Stomach (tissue), 9 donors: ENCODE results near the gene RAC2. TPM values are rescaled to one million over a fixed set of nuclear protein-coding genes. Genes with fewer than 3 reads are reported as not detected.

Source experiments
- DNase-seq, 2 donors: peaks; one replicate each; pipeline versions ENCODE4 v3.0.0 to v3.0.0-alpha.2; 2013 to 2019
- H3K27ac ChIP-seq, 5 donors: fragments of 200-600 bp in 4 of 5; sonication (generic) in 4 of 5; one replicate each; pipeline ENCODE4 v1.5.1; 2013 to 2019; ENCODE audit warnings: mild to moderate bottlenecking in 1 of 5, moderate library complexity in 1 of 5
- H3K27me3 ChIP-seq, 3 donors: fragments of 200-600 bp; sonication (generic); one replicate each; pipeline ENCODE4 v1.5.1; 2017 to 2019; ENCODE audit warnings: mixed run types in 1 of 3
- H3K36me3 ChIP-seq, 4 donors: fragments of 200-600 bp; sonication (generic); 1 replicate in 3 of 4; 2 replicates in 1 of 4; pipeline ENCODE4 v1.5.1; 2016 to 2019
- H3K4me1 ChIP-seq, 4 donors: fragments of 200-600 bp; sonication (generic); one replicate each; pipeline ENCODE4 v1.5.1; 2016 to 2019
- H3K4me3 ChIP-seq, 4 donors: fragments of 200-600 bp; sonication (generic) in 3 of 4; one replicate each; pipeline ENCODE4 v1.5.1; 2016 to 2019; ENCODE audit warnings: mild to moderate bottlenecking in 1 of 4
- H3K9me3 ChIP-seq, 4 donors: fragments of 200-600 bp; sonication (generic); one replicate each; pipeline ENCODE4 v1.5.1; 2016 to 2019
- EP300 ChIP-seq: sonication (generic); formaldehyde crosslinking; IDR thresholded peaks from one replicate; pipeline ENCODE4 v1.6.1; 2017; ENCODE audit warnings: antibody characterized with exemption
- POLR2A ChIP-seq, 4 donors: fragments of 450-650 bp; IDR thresholded peaks; one replicate each; pipeline ENCODE4 v1.6.1; 2016; ENCODE audit warnings: antibody characterized with exemption in 4 of 4, control low read depth in 2 of 4, mild to moderate bottlenecking in 1 of 4, moderate library complexity in 1 of 4
- POLR2AphosphoS5 ChIP-seq, 3 donors: sonication (generic); formaldehyde crosslinking; IDR thresholded peaks; one replicate each; pipeline ENCODE4 v1.6.1; 2016; ENCODE audit warnings: antibody characterized with exemption in 3 of 3
- WGBS, 5 donors: extraction: QIAGEN DNeasy Blood & Tissue Kit in 3 of 5; methylation state at CpG; one replicate each; pipeline versions ENCODE4 v1.1.5 to v1.1.7; 2013 to 2018; 5-methylcytosine and 5-hydroxymethylcytosine counted together
- intact Hi-C: fragments of 100-400 bp; cut with DNase I; formaldehyde crosslinking; loops from one replicate; pipeline ENCODE4 v1.15.1; 2023; ENCODE audit warnings: low total_unique reads
- polyA plus RNA-seq, 3 donors: library from polyadenylated mRNA; stranded (reverse); fragments of 200-250 nt; gene quantifications; one replicate each; pipeline ENCODE4 v1.2.3, GENCODE V29; 2013
- total RNA-seq, 5 donors: library from RNA; depleted of rRNA; stranded (reverse); fragments of >200 nt; gene quantifications; one replicate each; pipeline versions ENCODE4 v1.1.0 to v1.2.3, GENCODE V29; 2014 to 2016
- TF ChIP-seq, protein P1 (sequence below), 7 experiments: fragments of 450-650 bp in 4 of 7; fragments of 200-600 bp in 3 of 7; sonication (generic) in 3 of 7; IDR thresholded peaks; one replicate each; pipeline ENCODE4 v1.5.1; 2016 to 2019; ENCODE audit warnings: antibody characterized with exemption in 7 of 7, control low read depth in 2 of 7, mild to moderate bottlenecking in 1 of 7
- donor health status: healthy with polysubstance abuse.
- donor health status: Bipolar disorder and iron deficiency.
- donor health status: healthy.

The RAC2 gene
- total and polyA plus RNA-seq, 8 donors = 1.8 to 50.4 (median 16.3) TPM

- TF ChIP-seq EP300 = no peak
- TF ChIP-seq POLR2AphosphoS5 (IDR thresholded peaks at IDR 0.05) = no peak
- TF ChIP-seq, protein P1, sequence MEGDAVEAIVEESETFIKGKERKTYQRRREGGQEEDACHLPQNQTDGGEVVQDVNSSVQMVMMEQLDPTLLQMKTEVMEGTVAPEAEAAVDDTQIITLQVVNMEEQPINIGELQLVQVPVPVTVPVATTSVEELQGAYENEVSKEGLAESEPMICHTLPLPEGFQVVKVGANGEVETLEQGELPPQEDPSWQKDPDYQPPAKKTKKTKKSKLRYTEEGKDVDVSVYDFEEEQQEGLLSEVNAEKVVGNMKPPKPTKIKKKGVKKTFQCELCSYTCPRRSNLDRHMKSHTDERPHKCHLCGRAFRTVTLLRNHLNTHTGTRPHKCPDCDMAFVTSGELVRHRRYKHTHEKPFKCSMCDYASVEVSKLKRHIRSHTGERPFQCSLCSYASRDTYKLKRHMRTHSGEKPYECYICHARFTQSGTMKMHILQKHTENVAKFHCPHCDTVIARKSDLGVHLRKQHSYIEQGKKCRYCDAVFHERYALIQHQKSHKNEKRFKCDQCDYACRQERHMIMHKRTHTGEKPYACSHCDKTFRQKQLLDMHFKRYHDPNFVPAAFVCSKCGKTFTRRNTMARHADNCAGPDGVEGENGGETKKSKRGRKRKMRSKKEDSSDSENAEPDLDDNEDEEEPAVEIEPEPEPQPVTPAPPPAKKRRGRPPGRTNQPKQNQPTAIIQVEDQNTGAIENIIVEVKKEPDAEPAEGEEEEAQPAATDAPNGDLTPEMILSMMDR (IDR thresholded peaks at IDR 0.05) = no peak
- no peak for TF ChIP-seq POLR2A (IDR thresholded peaks at IDR 0.05)
- no peak overlapping the region for H3K27ac ChIP-seq
- DNase-seq = no peak
- H3K9me3 ChIP-seq = no peaks in the 10 kb centered on the region
- peaks cover 31 to 63% (median 42%) of the 10 kb centered on the region in 4 donors for H3K4me1 ChIP-seq
- WGBS, 5 donors = 50 to 69% (median 66%) methylated on average over 12 to 13 of the region's 13 CpGs
- intact Hi-C loops = no loop called here
- H3K27me3 ChIP-seq = no peaks in the 10 kb centered on the region
- no peak overlapping the region for H3K4me3 ChIP-seq
- H3K36me3 ChIP-seq = peaks cover 0 to 15% (median 5%) of the 10 kb centered on the region in 4 donors
These were observed 58.3 kb downstream of the RAC2 start for GRCh38 chr22:37185646-37186227.

DNA sequence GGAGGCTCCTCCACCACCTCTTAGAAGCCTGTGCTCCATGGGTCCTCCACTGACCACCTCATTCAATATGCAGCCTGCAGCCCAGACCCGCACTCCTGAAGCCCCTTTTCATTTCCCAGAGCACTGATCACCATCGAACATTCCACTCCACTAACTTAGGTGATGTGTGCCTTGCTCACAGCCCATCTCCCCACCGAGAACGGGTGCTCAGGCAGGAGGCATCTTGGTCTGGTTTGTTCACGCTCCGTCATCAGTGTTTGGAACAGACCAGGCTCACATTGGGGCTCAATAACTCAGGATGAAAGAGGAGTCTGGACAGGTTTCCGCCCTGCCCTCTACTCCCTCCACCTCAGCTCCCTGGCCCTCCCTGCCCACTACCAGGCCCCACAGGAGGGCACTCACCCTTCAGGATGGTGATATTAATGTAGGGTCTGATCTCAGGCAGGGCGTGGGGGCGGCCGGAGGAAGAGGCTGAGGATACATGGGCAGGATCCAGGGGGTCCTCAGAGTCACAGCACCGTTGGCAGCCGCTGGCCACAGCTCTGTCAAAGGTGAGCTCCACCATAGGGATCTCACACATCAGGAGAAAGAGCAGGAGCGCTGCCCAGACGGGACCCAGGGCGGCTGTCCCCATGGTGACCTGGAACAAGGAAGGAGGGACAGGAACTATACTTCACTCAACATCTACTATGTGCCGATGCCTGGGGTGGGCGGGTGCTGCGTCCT is 59.1 kb downstream of the RAC2 start:
- no peak for TF ChIP-seq EP300
- TF ChIP-seq POLR2AphosphoS5 (IDR thresholded peaks at IDR 0.05) = no peak
- TF ChIP-seq, protein P1 (IDR thresholded peaks at IDR 0.05) = no peak
- no peak for TF ChIP-seq POLR2A (IDR thresholded peaks at IDR 0.05)
- DNase-seq = no peak
- Histone ChIP-seq H3K4me1 (peaks cover 31 to 63% (median 46%) of the 10 kb centered on the region in 4 donors), H3K27me3 (no peaks in the 10 kb centered on the region), H3K9me3 (no peaks in the 10 kb centered on the region), H3K27ac (no peak overlapping the region), H3K4me3 (no peak overlapping the region), H3K36me3 (peaks cover 0 to 15% (median 5%) of the 10 kb centered on the region in 4 donors)
- intact Hi-C loops = no loop called here
- 90 to 94% (median 93%) methylated on average over 18 of the region's 18 CpGs for WGBS, 5 donors

DNA sequence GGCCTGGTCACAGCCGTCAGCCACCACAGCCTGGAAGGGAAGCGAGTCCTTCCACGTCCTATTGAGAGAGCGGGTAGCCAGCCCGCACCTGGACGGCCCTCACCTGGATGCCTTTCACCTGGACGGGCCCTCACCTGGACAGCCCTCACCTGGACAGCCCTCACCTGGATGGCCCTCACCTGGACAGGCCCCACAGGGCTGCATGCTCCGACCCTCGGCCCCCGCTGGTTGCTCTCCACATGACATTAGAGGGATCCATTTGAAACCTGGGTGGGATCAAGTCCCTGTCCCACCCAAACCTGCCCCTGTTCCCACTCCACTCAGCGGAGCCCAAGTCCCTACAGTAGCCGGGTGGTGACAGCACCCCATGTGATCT is 59.7 kb downstream of the RAC2 start:
- no peaks in the 10 kb centered on the region for H3K9me3 ChIP-seq
- DNase-seq = no peak
- intact Hi-C loops = no loop called here
- no peak overlapping the region for H3K27ac ChIP-seq
- no peak for TF ChIP-seq POLR2A (IDR thresholded peaks at IDR 0.05)
- TF ChIP-seq, protein P1 (IDR thresholded peaks at IDR 0.05) = no peak
- TF ChIP-seq POLR2AphosphoS5 (IDR thresholded peaks at IDR 0.05) = no peak
- TF ChIP-seq EP300 = no peak
- H3K4me1 ChIP-seq = peaks cover 25 to 63% (median 47%) of the 10 kb centered on the region in 4 donors
- WGBS, 5 donors = 91 to 94% (median 93%) methylated on average over 5 to 12 of the region's 12 CpGs
- H3K27me3 ChIP-seq = no peaks in the 10 kb centered on the region
- peaks cover 0 to 15% (median 5%) of the 10 kb centered on the region in 4 donors for H3K36me3 ChIP-seq
- no peak overlapping the region for H3K4me3 ChIP-seq

- H3K36me3 ChIP-seq = peaks cover 0 to 15% (median 5%) of the 10 kb centered on the region in 4 donors
- intact Hi-C loops = no loop called here
- no peak overlapping the region for H3K4me3 ChIP-seq
- H3K27ac ChIP-seq = no peak overlapping the region
- DNase-seq = peak in 1 of 2 donors; percentile 36
- H3K27me3 ChIP-seq = no peaks in the 10 kb centered on the region
- H3K4me1 ChIP-seq = peaks cover 23 to 63% (median 44%) of the 10 kb centered on the region in 4 donors
- TF ChIP-seq POLR2A (IDR thresholded peaks at IDR 0.05) = no peak
- TF ChIP-seq POLR2AphosphoS5 (IDR thresholded peaks at IDR 0.05) = no peak
- TF ChIP-seq, protein P1 (IDR thresholded peaks at IDR 0.05) = no peak
- no peak for TF ChIP-seq EP300
- H3K9me3 ChIP-seq = no peaks in the 10 kb centered on the region
- 60 to 83% (median 76%) methylated on average over 13 to 17 of the region's 17 CpGs for WGBS, 5 donors
These were observed 60.4 kb downstream of the RAC2 start for GRCh38 chr22:37183432-37184379.
